Lower lobe of right lung (tissue), 2 donors: ENCODE measurements around the gene TREH. TPM values are rescaled to one million over a fixed set of nuclear protein-coding genes. Genes with fewer than 3 reads are reported as not detected.
A peak's percentile ranks its signal among the peaks of the same experiment; 100 is the strongest.

Experiments
- ATAC-seq, 2 donors: fragments of 200-7000 bp; cut with Tn5 transposase; one replicate each; pipeline ENCODE4 v1.9.1; 2020 to 2022; ENCODE audit warnings: mild to moderate bottlenecking in 2 of 2, moderate library complexity in 2 of 2
- DNase-seq: peaks from one replicate; pipeline ENCODE4 v3.0.0-alpha.2; 2020
- H3K27ac ChIP-seq: fragments of 200-600 bp; one replicate; pipeline ENCODE4 v1.8.0; 2022
- H3K27me3 ChIP-seq: fragments of 200-600 bp; one replicate; pipeline ENCODE4 v1.8.0; 2022; ENCODE audit warnings: low read depth
- H3K36me3 ChIP-seq: fragments of 200-600 bp; one replicate; pipeline ENCODE4 v1.8.0; 2022; ENCODE audit warnings: mild to moderate bottlenecking
- H3K4me1 ChIP-seq: fragments of 200-600 bp; one replicate; pipeline ENCODE4 v1.8.0; 2022
- H3K4me3 ChIP-seq: fragments of 200-600 bp; one replicate; pipeline ENCODE4 v1.8.0; 2022; ENCODE audit warnings: mild to moderate bottlenecking
- H3K9me3 ChIP-seq: fragments of 200-600 bp; one replicate; pipeline ENCODE4 v1.8.0; 2022
- CTCF ChIP-seq: fragments of 200-600 bp; IDR thresholded peaks from one replicate; pipeline ENCODE4 v1.8.0; 2022; ENCODE audit warnings: antibody characterized with exemption, mild to moderate bottlenecking
- intact Hi-C: fragments of 100-400 bp; cut with DNase I; formaldehyde crosslinking; loops from one replicate; pipeline ENCODE4 v1.11.0; 2022
- total RNA-seq: library from RNA; stranded (reverse); fragmentation: NEBNext Ultra II Directional; extraction: Animal tissue kit (Norgen Biotek cat#: 25700); gene quantifications from one replicate; pipeline ENCODE4 v1.2.1, GENCODE V29; 2021
- donor health status: DM: no; HTN: yes; CAD: no; lungs with severe emphysema.

TREH gene
- total RNA-seq, 1 donor from 2014 or later = 0.30 TPM

- intact Hi-C loops = no loop called here
Measured at GRCh38 chr11:118696673-118697226, 17.3 kb upstream of the TREH start.

GRCh38 chr11:118694771-118695170 is 15.3 kb upstream of the TREH start:
- Histone ChIP-seq H3K4me3 (no peak overlapping the region), H3K4me1 (peaks cover 22% of the 10 kb centered on the region), H3K9me3 (no peaks in the 10 kb centered on the region), H3K36me3 (no peaks in the 10 kb centered on the region), H3K27me3 (no peaks in the 10 kb centered on the region), H3K27ac (no peak overlapping the region)
- DNase-seq = no peak
- ATAC-seq = no peak
- intact Hi-C loops = no loop called here
- TF ChIP-seq CTCF = no peak

More at GRCh38 chr11:118696673-118697226, 17.3 kb upstream of the TREH start:
- H3K36me3 ChIP-seq = no peaks in the 10 kb centered on the region
- H3K4me1 ChIP-seq = peaks cover 11% of the 10 kb centered on the region
- H3K4me3 ChIP-seq = no peak overlapping the region
- no peaks in the 10 kb centered on the region for H3K27me3 ChIP-seq
- TF ChIP-seq CTCF = no peak
- no peak overlapping the region for H3K27ac ChIP-seq
- DNase-seq (no peak), ATAC-seq (no peak)
- H3K9me3 ChIP-seq = no peaks in the 10 kb centered on the region

DNA sequence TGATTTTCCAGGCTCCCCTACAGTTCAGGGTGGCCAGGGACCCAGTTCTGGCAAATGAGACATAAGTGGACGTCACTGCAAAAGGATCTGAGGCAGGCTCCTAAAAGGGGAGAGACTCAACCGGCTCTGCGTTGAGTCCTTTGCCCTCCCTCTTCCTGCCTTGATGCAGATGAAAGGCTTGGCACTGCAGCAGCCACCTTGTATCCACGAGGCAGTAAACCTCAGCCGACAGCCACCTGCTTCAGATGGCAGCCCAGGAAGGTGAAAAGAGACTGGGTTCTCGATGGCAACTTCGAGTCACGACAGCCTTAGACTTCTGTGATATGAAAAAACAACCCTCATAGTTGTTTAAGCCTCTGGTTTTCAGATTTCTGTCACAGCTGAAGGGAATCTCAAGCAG is 14.7 kb upstream of the TREH start:
- intact Hi-C loops = no loop called here
- TF ChIP-seq CTCF = no peak
- no peak overlapping the region for H3K4me3 ChIP-seq
- H3K4me1 ChIP-seq = peaks cover 28% of the 10 kb centered on the region
- no peak for ATAC-seq
- no peak for DNase-seq
- H3K27me3 ChIP-seq = no peaks in the 10 kb centered on the region
- H3K9me3 ChIP-seq = no peaks in the 10 kb centered on the region
- no peak overlapping the region for H3K27ac ChIP-seq
- H3K36me3 ChIP-seq = no peaks in the 10 kb centered on the region

- intact Hi-C loops = no loop called here
- Histone ChIP-seq H3K9me3 (no peaks in the 10 kb centered on the region), H3K4me1 (peaks cover 29% of the 10 kb centered on the region), H3K36me3 (no peaks in the 10 kb centered on the region), H3K27me3 (no peaks in the 10 kb centered on the region), H3K4me3 (no peak overlapping the region), H3K27ac (no peak overlapping the region)
- ATAC-seq (no peak), DNase-seq (no peak)
- no peak for TF ChIP-seq CTCF
Measured at GRCh38 chr11:118691926-118692830, 12.7 kb upstream of the TREH start.

DNA sequence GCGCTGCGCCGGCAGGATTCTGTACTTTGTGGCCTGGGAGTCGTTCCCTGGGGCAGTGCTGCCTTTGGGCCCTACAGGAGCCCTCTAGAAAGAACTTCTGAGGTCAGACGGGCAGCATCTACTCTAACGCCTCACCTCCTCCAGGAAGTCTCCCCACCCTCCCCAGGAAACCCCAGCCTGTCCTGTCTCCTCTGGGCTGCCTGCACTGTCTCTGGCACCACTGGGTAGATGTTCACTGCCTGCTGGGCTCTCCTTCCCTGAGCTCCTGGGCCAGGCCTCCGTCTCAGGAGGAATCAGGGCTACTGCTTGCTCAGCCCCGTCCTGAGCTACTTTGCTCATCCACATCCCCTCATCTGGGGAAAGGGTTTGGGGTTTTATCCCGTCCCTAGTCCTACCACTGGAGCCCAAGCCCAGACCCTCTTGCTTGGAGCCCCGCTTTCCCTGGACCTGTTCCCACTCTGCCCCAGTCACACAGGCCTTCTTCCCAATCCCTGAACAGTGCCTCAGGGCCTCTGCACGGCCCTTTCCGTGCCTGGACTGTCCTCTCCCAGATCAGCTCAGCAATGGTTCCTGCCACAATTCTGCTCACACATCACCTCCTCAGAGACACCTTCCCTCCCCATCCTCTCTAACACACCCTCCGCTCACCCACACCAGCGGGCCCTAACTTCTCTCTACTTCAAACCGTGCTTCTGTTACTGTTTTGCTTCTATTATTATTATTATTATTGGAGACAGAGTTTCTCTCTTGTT is 11.3 kb upstream of the TREH start:
- TF ChIP-seq CTCF = no peak
- intact Hi-C loops = no loop called here
- Histone ChIP-seq H3K27ac (peak overlapping the region; percentile 76), H3K36me3 (no peaks in the 10 kb centered on the region), H3K4me1 (peaks cover 29% of the 10 kb centered on the region), H3K4me3 (peak overlapping the region; percentile 55), H3K27me3 (no peaks in the 10 kb centered on the region), H3K9me3 (no peaks in the 10 kb centered on the region)
- no peak for DNase-seq
- ATAC-seq = no peak
